Heart right ventricle (tissue), 16 donors: ENCODE data around the gene FHAD1. TPM values are rescaled to one million over a fixed set of nuclear protein-coding genes. Genes with fewer than 3 reads are reported as not detected.

Source experiments
- ATAC-seq, 8 donors: fragments of 200-7000 bp; cut with Tn5 transposase; one replicate each; pipeline ENCODE4 v1.9.1; 2020; ENCODE audit warnings: mild to moderate bottlenecking in 8 of 8, moderate library complexity in 8 of 8, moderate number of reproducible peaks in 1 of 8
- DNase-seq, 2 donors: peaks; one replicate each; pipeline ENCODE4 v3.0.0-alpha.2; 2020
- H3K27ac ChIP-seq, 10 donors: fragments of 200-600 bp; sonication (generic) in 2 of 10; one replicate each; pipeline versions ENCODE4 v1.5.0 to v1.8.0; 2020 to 2022; ENCODE audit warnings: mild to moderate bottlenecking in 3 of 10
- H3K27me3 ChIP-seq, 7 donors: fragments of 200-600 bp; one replicate each; pipeline ENCODE4 v1.8.0; 2021 to 2022; ENCODE audit warnings: mild to moderate bottlenecking in 2 of 7
- H3K36me3 ChIP-seq, 9 donors: fragments of 200-600 bp; sonication (generic) in 1 of 9; one replicate each; pipeline versions ENCODE4 v1.5.0 to v1.8.0; 2020 to 2022; ENCODE audit warnings: mild to moderate bottlenecking in 2 of 9
- H3K4me1 ChIP-seq, 9 donors: fragments of 200-600 bp; sonication (generic) in 1 of 9; one replicate each; pipeline versions ENCODE4 v1.5.0 to v1.8.0; 2020 to 2022; ENCODE audit warnings: mild to moderate bottlenecking in 4 of 9
- H3K4me3 ChIP-seq, 10 donors: fragments of 200-600 bp; sonication (generic) in 2 of 10; one replicate each; pipeline versions ENCODE4 v1.5.0 to v1.8.0; 2020 to 2022; ENCODE audit warnings: mild to moderate bottlenecking in 7 of 10, moderate library complexity in 2 of 10
- H3K9me3 ChIP-seq, 11 donors: fragments of 200-600 bp in 10 of 11; sonication (generic) in 2 of 11; one replicate each; pipeline versions ENCODE4 v1.5.0 to v1.8.0; 2013 to 2022; ENCODE audit warnings: mild to moderate bottlenecking in 2 of 11, control low read depth in 1 of 11, moderate library complexity in 1 of 11
- WGBS, 2 donors: extraction: QIAGEN DNeasy Blood & Tissue Kit; methylation state at CpG; one replicate each; pipeline ENCODE4 v1.1.7; 2013; ENCODE audit warnings: inconsistent platforms in 1 of 2; 5-methylcytosine and 5-hydroxymethylcytosine counted together
- intact Hi-C, 10 donors: fragments of 100-400 bp; cut with DNase I; formaldehyde crosslinking; loops; one replicate each; pipeline versions ENCODE4 v1.11.1 to v1.14.2; 2022
- polyA plus RNA-seq, 2 donors: library from polyadenylated mRNA; stranded (reverse); fragments of 200-250 nt; gene quantifications; one replicate each; pipeline ENCODE4 v1.2.3, GENCODE V29; 2013
- total RNA-seq, 10 donors: library from RNA; stranded (reverse); fragmentation: NEBNext Ultra II Directional in 3 of 10; extraction: Animal tissue kit (Norgen Biotek cat#: 25700) in 3 of 10; gene quantifications; one replicate each; pipeline versions ENCODE4 v1.2.1 to v1.2.4, GENCODE V29; 2021 to 2023
- TF ChIP-seq, protein P1 (sequence below), 9 donors: fragments of 200-600 bp; sonication (generic) in 2 of 9; IDR thresholded peaks; one replicate each; pipeline versions ENCODE4 v1.5.0 to v1.8.0; 2021 to 2022; ENCODE audit warnings: antibody characterized with exemption in 9 of 9, mild to moderate bottlenecking in 5 of 9, moderate library complexity in 1 of 9
- donor health status: Arrhythmogenic right ventricular cardiomyopathy.
- donor health status: ischemic (EF 13 %, LVEDD 7.1; RV severe dilation, severe dysfunction).
- donor health status: healthy with polysubstance abuse.
- donor health status: DM: no; HTN: yes; CAD: no.
- donor health status: DM: no; HTN: no; CAD: no.
- donor health status: ischemic (EF 25% LVEDD 6.9; RV normal size, moderate dysfunction).
- donor health status: ischemic (EF 25% LVEDD 5.7; RV mildly dilated, moderate dysfunction).
- donor health status: healthy.
- donor health status: DM: yes; HTN: yes; CAD: no.
- donor health status: Ischemic cardiomyopathy.
- donor health status: ischemic (EF 35%, LVEDD 5.7; RV mildly dilated, moderate dysfunction).
- donor health status: nonischemic (EF 11% LVEDD 7.7; RV severe dilation, severe dysfunction).
- donor health status: DM: yes; HTN: yes; CAD: no.
- donor health status: PGD.
- donor health status: ischemic (EF 29% LVEDD 5.4; RV normal size, mild dysfunction).
- donor health status: nonischemic (EF 23%, LVEDD 6.1; RV moderate dilation, normal function).

Gene FHAD1
- total and polyA plus RNA-seq, 12 donors = 0.06 to 1.0 (median 0.12) TPM; not detected in 5

DNA sequence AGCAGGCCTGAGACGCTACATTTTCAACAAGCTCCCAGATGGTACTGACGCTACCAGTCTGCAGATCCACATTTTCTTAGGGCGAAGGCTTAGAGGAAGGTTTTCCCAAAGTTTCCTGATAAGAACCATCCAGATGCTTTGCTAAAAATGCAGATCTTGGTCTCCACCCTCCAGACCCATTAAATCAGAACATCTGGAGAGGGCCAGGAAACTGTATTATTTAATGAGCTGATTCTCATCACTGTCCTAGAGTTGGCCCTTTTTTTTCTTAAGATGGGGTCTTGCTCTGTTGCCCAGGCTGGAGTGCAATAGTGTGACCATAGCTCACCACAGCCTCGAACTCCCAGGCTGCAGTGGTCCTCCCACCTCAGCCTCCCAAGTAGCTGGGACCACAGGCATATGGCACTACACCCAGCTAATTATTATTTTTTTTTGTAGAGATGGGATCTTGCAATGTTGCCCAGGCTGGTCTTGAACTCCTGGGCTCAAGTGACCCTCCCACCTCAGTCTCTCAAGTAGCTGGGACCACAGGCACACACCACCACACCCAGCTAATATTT lies 95.5 kb downstream of the FHAD1 start:
- Histone ChIP-seq H3K36me3 (no peaks in the 10 kb centered on the region), H3K9me3 (no peaks in the 10 kb centered on the region), H3K27ac (no peak overlapping the region), H3K27me3 (peaks cover 0 to 8% (median 0%) of the 10 kb centered on the region in 7 donors), H3K4me3 (no peak overlapping the region), H3K4me1 (peaks cover 0 to 69% (median 26%) of the 10 kb centered on the region in 9 donors)
- DNase-seq = no peak
- TF ChIP-seq, protein P1, sequence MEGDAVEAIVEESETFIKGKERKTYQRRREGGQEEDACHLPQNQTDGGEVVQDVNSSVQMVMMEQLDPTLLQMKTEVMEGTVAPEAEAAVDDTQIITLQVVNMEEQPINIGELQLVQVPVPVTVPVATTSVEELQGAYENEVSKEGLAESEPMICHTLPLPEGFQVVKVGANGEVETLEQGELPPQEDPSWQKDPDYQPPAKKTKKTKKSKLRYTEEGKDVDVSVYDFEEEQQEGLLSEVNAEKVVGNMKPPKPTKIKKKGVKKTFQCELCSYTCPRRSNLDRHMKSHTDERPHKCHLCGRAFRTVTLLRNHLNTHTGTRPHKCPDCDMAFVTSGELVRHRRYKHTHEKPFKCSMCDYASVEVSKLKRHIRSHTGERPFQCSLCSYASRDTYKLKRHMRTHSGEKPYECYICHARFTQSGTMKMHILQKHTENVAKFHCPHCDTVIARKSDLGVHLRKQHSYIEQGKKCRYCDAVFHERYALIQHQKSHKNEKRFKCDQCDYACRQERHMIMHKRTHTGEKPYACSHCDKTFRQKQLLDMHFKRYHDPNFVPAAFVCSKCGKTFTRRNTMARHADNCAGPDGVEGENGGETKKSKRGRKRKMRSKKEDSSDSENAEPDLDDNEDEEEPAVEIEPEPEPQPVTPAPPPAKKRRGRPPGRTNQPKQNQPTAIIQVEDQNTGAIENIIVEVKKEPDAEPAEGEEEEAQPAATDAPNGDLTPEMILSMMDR (IDR thresholded peaks at IDR 0.05) = no peak
- intact Hi-C loops = loop anchor here in 2 of 10 donors (5.0 kb wide), 2 partner anchors 65 to 70 kb away; partner anchors contain the start of gene EFHD2 (in 1 of the 2)
- ATAC-seq = no peak
- 86 to 92% methylated on average over 4 of the region's 4 CpGs for WGBS, 2 donors

DNA sequence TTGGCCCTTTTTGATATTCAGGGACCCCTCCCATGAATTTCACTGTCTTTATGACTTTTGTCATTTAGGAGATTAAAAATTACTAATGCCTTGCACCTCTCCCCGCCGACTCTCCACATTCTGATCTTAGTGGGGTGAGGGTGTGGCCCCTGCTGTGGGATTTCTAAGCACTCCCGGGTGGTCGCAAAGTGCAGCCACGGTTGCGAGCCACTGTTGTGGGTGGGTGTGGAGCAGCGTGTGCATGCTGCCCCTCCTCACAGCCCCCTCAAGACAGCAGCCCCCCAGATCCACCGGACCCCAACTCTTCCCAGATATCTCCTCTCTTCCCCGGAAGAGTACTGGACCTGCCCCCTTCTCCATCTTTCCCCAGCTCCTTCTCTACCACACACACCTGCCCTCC lies 96.1 kb downstream of the FHAD1 start:
- H3K27ac ChIP-seq = peak overlapping the region in 5 of 10 donors; percentile 54 to 75 (median 64)

DNA sequence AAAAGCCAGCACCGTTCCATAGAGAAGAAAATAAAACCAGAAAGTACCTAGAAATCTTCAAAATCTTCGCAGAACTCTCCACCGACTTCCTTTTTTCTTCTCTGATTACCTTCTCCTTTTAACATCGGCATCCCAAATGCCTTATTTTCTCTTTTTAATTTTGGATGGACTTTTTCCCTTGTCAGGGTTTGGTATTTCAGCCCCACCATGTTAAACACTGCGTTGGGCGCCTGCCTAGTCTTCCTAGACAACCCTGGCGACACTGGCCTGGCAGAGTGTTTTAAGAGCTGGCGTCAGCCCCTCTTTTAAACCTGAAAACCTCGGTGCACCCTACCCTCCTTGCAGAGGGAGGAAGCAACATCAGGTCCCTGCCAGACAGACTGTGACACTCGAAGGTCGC lies 96.7 kb downstream of the FHAD1 start:
- H3K9me3 ChIP-seq = no peaks in the 10 kb centered on the region
- H3K4me3 ChIP-seq = peak overlapping the region in 5 of 10 donors; percentile 22 to 35 (median 28)
- peak; percentile 77 to 96 (median 90) for ATAC-seq
- peaks cover 0 to 59% (median 22%) of the 10 kb centered on the region in 9 donors for H3K4me1 ChIP-seq
- TF ChIP-seq, protein P1 (IDR thresholded peaks at IDR 0.05) = no peak
- DNase-seq = peak; percentile 63 to 85
- intact Hi-C loops = loop anchor here in 2 of 10 donors (5.0 kb wide), 2 partner anchors 64 to 69 kb away; partner anchors contain the start of gene EFHD2 (in 1 of the 2)
- H3K27me3 ChIP-seq = peaks cover 0 to 8% (median 0%) of the 10 kb centered on the region in 7 donors
- H3K36me3 ChIP-seq = no peaks in the 10 kb centered on the region
- H3K27ac ChIP-seq = peak overlapping the region in 7 of 10 donors; percentile 2 to 75 (median 62)
- whole genome bisulfite sequencing, 2 donors = 21 to 25% methylated on average over 11 of the region's 11 CpGs

More for the DNA sequence above, 96.1 kb downstream of the FHAD1 start:
- Histone ChIP-seq H3K9me3 (no peaks in the 10 kb centered on the region), H3K36me3 (no peaks in the 10 kb centered on the region), H3K4me3 (peak overlapping the region in 3 of 10 donors; percentile 22 to 28 (median 28)), H3K27me3 (peaks cover 0 to 8% (median 0%) of the 10 kb centered on the region in 7 donors), H3K4me1 (peaks cover 0 to 63% (median 22%) of the 10 kb centered on the region in 9 donors)
- intact Hi-C loops = loop anchor here in 2 of 10 donors (5.0 kb wide), 2 partner anchors 64 to 69 kb away; partner anchors contain the start of gene EFHD2 (in 1 of the 2)
- ATAC-seq (no peak), DNase-seq (no peak)
- TF ChIP-seq, protein P1 (IDR thresholded peaks at IDR 0.05) = no peak
- 87 to 93% methylated on average over 9 of the region's 9 CpGs for WGBS, 2 donors

DNA sequence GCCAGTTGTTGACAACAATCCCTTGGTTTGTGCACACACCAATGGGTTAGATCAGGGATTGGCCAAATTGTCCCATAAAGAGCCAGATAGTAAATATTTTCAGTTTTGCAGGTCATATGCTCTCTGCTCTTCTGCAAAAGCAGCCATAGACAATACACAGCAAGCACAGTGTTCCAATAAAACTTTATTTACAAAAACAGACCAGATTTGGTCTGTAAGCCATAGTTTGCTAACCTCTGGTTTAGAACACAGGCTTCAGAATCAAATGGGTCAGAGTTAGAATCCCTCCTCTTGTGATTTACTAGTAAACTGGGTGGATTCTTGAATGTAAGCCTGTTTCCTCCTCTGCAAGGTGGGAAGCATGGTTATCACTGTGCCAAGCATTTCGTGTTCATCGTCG lies 97.4 kb downstream of the FHAD1 start:
- no peaks in the 10 kb centered on the region for H3K36me3 ChIP-seq
- intact Hi-C loops = loop anchor here in 2 of 10 donors (5.0 kb wide), 2 partner anchors 63 to 68 kb away; partner anchors contain the start of gene EFHD2 (in 1 of the 2)
- no peak for ATAC-seq
- 84 to 85% methylated on average over 3 of the region's 3 CpGs for WGBS, 2 donors
- H3K4me1 ChIP-seq = peaks cover 0 to 59% (median 22%) of the 10 kb centered on the region in 9 donors
- H3K4me3 ChIP-seq = no peak overlapping the region
- TF ChIP-seq, protein P1 (IDR thresholded peaks at IDR 0.05) = no peak
- H3K27me3 ChIP-seq = peaks cover 0 to 8% (median 0%) of the 10 kb centered on the region in 7 donors
- H3K27ac ChIP-seq = peak overlapping the region in 6 of 10 donors; percentile 54 to 75 (median 63)
- H3K9me3 ChIP-seq = no peaks in the 10 kb centered on the region
- DNase-seq = no peak
